ENCODE results near the gene PRRX1. TPM values are rescaled to one million over a fixed set of nuclear protein-coding genes. Genes with fewer than 3 reads are reported as not detected.

PRRX1 gene
- total and polyA plus RNA-seq, 4 donors: 7.7 to 37.5 (median 13.9) TPM

- H3K9ac ChIP-seq (ENCODE audit: insufficient read depth in 1 of 2, low read length in 2 of 2): no peak overlapping the region
- no peak for TF ChIP-seq CTCF (IDR thresholded peaks at IDR 0.05; ENCODE audit: control extremely low read depth, extremely low read depth)
Measured at GRCh38 chr1:170769691-170770090, 105.8 kb downstream of the PRRX1 start.

DNA sequence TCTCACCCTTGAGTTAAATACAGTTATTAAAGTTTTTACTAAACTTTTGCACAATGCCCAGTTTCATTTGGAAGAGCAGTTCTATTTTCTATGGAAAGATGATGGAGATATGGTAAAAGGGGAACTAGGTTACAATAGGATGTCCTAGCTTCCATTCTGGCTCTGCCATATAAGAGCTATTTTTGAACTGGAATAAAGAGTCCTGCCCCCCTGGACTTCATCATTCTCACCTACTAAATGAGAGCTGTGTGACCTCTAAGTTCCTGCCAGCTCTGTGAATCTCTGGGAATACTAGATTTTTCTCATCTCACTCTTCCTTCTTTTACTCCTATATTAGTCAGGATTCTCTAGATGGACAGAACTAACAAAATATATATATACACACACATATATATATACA is 106.3 kb downstream of the PRRX1 start:
- H3K27me3 ChIP-seq (ENCODE audit: control insufficient read depth in 3 of 3, insufficient read depth in 3 of 3, low read length in 2 of 3): no peaks in the 10 kb centered on the region
- no peaks in the 10 kb centered on the region for H3K4me1 ChIP-seq (ENCODE audit: control insufficient read depth in 5 of 5, insufficient read depth in 5 of 5, low read length in 5 of 5)
- ATAC-seq (ENCODE audit: insufficient read depth, low FRiP score) (no peak), DNase-seq (peak in 2 of 3 donors; percentile 22 to 41)
- H3K9me3 ChIP-seq (ENCODE audit: control insufficient read depth in 4 of 4, insufficient read depth in 3 of 4, low read length in 3 of 4): no peaks in the 10 kb centered on the region
- H3K27ac ChIP-seq (ENCODE audit: low read depth in 1 of 2, low read length in 1 of 2): no peak overlapping the region
- H3K36me3 ChIP-seq (ENCODE audit: control insufficient read depth in 4 of 4, insufficient read depth in 4 of 4, low read length in 4 of 4): no peaks in the 10 kb centered on the region
- H3K9ac ChIP-seq (ENCODE audit: insufficient read depth in 1 of 2, low read length in 2 of 2): no peak overlapping the region
- no peak for TF ChIP-seq CTCF (IDR thresholded peaks at IDR 0.05; ENCODE audit: control extremely low read depth, extremely low read depth)
- no peak overlapping the region for H3K4me3 ChIP-seq

More at GRCh38 chr1:170769691-170770090, 105.8 kb downstream of the PRRX1 start:
- Histone ChIP-seq H3K36me3 (ENCODE audit: control insufficient read depth in 4 of 4, insufficient read depth in 4 of 4, low read length in 4 of 4) (no peaks in the 10 kb centered on the region), H3K4me3 (no peak overlapping the region), H3K9me3 (ENCODE audit: control insufficient read depth in 4 of 4, insufficient read depth in 3 of 4, low read length in 3 of 4) (no peaks in the 10 kb centered on the region), H3K27ac (ENCODE audit: low read depth in 1 of 2, low read length in 1 of 2) (no peak overlapping the region), H3K27me3 (ENCODE audit: control insufficient read depth in 3 of 3, insufficient read depth in 3 of 3, low read length in 2 of 3) (no peaks in the 10 kb centered on the region), H3K4me1 (ENCODE audit: control insufficient read depth in 5 of 5, insufficient read depth in 5 of 5, low read length in 5 of 5) (no peaks in the 10 kb centered on the region)
- ATAC-seq (ENCODE audit: insufficient read depth, low FRiP score): no peak
- WGBS, 2 donors: 97 to 100% methylated on average over 1 of the region's 1 CpG
- no peak for DNase-seq

- no peak for TF ChIP-seq CTCF (IDR thresholded peaks at IDR 0.05; ENCODE audit: control extremely low read depth, extremely low read depth)
- Histone ChIP-seq H3K9ac (ENCODE audit: insufficient read depth in 1 of 2, low read length in 2 of 2) (no peak overlapping the region), H3K27me3 (ENCODE audit: control insufficient read depth in 3 of 3, insufficient read depth in 3 of 3, low read length in 2 of 3) (no peaks in the 10 kb centered on the region), H3K36me3 (ENCODE audit: control insufficient read depth in 4 of 4, insufficient read depth in 4 of 4, low read length in 4 of 4) (no peaks in the 10 kb centered on the region), H3K27ac (ENCODE audit: low read depth in 1 of 2, low read length in 1 of 2) (no peak overlapping the region), H3K9me3 (ENCODE audit: control insufficient read depth in 4 of 4, insufficient read depth in 3 of 4, low read length in 3 of 4) (no peaks in the 10 kb centered on the region), H3K4me1 (ENCODE audit: control insufficient read depth in 5 of 5, insufficient read depth in 5 of 5, low read length in 5 of 5) (peaks cover 0 to 10% (median 0%) of the 10 kb centered on the region in 5 donors), H3K4me3 (no peak overlapping the region)
- 77 to 86% methylated on average over 3 of the region's 3 CpGs for WGBS, 2 donors
- DNase-seq: peak in 1 of 3 donors; percentile 35
- no peak for ATAC-seq (ENCODE audit: insufficient read depth, low FRiP score)
Measured at GRCh38 chr1:170776252-170776651, 112.3 kb downstream of the PRRX1 start.

- H3K9me3 ChIP-seq (ENCODE audit: control insufficient read depth in 4 of 4, insufficient read depth in 3 of 4, low read length in 3 of 4): no peaks in the 10 kb centered on the region
- no peak overlapping the region for H3K27ac ChIP-seq (ENCODE audit: low read depth in 1 of 2, low read length in 1 of 2)
- no peaks in the 10 kb centered on the region for H3K27me3 ChIP-seq (ENCODE audit: control insufficient read depth in 3 of 3, insufficient read depth in 3 of 3, low read length in 2 of 3)
- no peaks in the 10 kb centered on the region for H3K36me3 ChIP-seq (ENCODE audit: control insufficient read depth in 4 of 4, insufficient read depth in 4 of 4, low read length in 4 of 4)
- no peak overlapping the region for H3K4me3 ChIP-seq
- 78 to 87% methylated on average over 3 of the region's 3 CpGs for WGBS, 2 donors
- no peak overlapping the region for H3K9ac ChIP-seq (ENCODE audit: insufficient read depth in 1 of 2, low read length in 2 of 2)
- ATAC-seq (ENCODE audit: insufficient read depth, low FRiP score) (no peak), DNase-seq (peak in 2 of 3 donors; percentile 68 to 82)
- peaks cover 0 to 10% (median 0%) of the 10 kb centered on the region in 5 donors for H3K4me1 ChIP-seq (ENCODE audit: control insufficient read depth in 5 of 5, insufficient read depth in 5 of 5, low read length in 5 of 5)
- no peak for TF ChIP-seq CTCF (IDR thresholded peaks at IDR 0.05; ENCODE audit: control extremely low read depth, extremely low read depth)
Measured at GRCh38 chr1:170776777-170777176, 112.8 kb downstream of the PRRX1 start.
